ENCODE measurements around the gene CRIP3.

The CRIP3 gene

DNA sequence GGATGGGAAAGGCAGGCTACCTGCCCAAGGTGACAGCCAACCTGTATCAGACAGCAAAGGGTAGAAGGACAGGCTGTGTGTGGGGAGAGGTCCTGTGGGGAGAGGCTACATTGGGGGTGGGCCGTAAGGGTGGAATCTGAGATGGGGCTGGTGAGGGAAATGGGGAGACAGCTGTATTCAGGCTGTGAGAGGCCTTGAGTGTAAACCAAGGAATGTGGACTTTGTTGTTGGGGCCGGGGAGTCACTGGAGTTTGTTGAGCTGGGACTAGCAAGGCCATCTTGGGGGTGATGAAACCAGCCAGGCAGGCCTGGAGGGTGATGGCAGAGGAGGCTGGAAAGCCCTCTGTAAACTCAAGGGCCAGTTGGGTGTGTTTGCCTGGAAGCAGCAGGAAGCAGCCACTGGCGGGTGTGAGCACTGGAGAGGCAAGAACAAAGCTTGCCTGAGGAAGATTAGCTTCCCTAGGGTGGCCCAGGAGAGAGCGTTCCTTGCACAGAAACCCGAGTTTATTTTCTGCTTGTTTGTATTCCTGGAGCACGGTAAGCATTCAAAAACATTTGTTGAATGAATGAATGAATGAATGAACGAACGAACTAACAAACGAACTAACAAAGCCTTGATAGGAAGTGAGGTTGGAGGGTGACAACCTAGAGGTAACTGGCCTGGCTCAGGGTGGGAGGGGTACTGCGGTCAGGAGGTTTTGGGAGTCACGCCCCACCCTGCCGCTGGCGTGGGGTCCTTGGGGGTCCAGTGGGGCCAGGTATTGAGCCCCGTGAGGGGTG, 46.4 kb downstream of the CRIP3 start:
- DNase-seq (ENCODE audit: low read depth), result no peak
- no peak overlapping the region for H3K4me3 ChIP-seq (replicated peaks; ENCODE audit: low read depth, low read length)
- TF ChIP-seq, protein P1, sequence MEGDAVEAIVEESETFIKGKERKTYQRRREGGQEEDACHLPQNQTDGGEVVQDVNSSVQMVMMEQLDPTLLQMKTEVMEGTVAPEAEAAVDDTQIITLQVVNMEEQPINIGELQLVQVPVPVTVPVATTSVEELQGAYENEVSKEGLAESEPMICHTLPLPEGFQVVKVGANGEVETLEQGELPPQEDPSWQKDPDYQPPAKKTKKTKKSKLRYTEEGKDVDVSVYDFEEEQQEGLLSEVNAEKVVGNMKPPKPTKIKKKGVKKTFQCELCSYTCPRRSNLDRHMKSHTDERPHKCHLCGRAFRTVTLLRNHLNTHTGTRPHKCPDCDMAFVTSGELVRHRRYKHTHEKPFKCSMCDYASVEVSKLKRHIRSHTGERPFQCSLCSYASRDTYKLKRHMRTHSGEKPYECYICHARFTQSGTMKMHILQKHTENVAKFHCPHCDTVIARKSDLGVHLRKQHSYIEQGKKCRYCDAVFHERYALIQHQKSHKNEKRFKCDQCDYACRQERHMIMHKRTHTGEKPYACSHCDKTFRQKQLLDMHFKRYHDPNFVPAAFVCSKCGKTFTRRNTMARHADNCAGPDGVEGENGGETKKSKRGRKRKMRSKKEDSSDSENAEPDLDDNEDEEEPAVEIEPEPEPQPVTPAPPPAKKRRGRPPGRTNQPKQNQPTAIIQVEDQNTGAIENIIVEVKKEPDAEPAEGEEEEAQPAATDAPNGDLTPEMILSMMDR (IDR thresholded peaks at IDR 0.05; ENCODE audit: low read length, missing control alignments), result no peak

DNA sequence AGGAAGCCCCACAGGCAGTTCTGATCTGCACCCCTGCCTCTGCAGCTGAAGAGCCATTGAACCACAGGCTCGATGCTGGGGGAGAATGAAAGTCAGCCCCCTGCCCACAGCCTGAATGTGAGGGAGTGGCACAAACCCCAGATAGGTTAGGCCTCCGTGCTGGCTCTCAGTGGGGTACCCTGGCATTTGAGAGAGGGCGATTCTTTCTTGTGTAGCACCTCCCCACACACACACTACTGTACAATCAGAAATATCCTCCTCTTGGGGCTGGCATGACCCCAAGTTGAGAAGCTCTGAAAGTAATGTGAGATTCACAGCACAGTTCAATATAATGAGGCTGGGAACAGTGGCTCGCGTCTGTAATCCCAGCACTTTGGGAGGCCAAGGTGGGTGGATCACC, 47.4 kb downstream of the CRIP3 start:
- no peak overlapping the region for H3K4me3 ChIP-seq (replicated peaks; ENCODE audit: low read depth, low read length)
- no peak for DNase-seq (ENCODE audit: low read depth)
- TF ChIP-seq, protein P1 (IDR thresholded peaks at IDR 0.05; ENCODE audit: low read length, missing control alignments), result no peak

DNA sequence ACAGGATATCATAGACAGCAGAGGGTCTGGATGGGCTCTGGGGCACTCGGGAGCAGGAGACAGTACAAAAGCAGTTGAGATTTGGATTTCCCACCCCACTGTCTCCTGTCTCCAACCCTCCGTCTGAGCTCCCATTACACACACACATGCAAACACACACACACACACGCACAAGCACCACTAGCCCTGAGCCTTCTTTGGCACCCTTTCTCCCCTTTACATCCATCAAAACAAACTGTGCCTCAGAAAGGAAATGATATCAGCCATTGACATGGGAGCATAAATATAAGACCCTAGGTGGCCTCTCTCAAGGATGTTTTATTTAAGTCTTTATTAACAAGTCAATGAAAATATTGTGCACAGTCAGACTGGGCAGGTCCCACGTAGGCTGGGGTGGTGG, 47.8 kb downstream of the CRIP3 start:
- TF ChIP-seq, protein P1 (IDR thresholded peaks at IDR 0.05; ENCODE audit: low read length, missing control alignments), result no peak
- no peak overlapping the region for H3K4me3 ChIP-seq (replicated peaks; ENCODE audit: low read depth, low read length)
- DNase-seq (ENCODE audit: low read depth), result no peak

DNA sequence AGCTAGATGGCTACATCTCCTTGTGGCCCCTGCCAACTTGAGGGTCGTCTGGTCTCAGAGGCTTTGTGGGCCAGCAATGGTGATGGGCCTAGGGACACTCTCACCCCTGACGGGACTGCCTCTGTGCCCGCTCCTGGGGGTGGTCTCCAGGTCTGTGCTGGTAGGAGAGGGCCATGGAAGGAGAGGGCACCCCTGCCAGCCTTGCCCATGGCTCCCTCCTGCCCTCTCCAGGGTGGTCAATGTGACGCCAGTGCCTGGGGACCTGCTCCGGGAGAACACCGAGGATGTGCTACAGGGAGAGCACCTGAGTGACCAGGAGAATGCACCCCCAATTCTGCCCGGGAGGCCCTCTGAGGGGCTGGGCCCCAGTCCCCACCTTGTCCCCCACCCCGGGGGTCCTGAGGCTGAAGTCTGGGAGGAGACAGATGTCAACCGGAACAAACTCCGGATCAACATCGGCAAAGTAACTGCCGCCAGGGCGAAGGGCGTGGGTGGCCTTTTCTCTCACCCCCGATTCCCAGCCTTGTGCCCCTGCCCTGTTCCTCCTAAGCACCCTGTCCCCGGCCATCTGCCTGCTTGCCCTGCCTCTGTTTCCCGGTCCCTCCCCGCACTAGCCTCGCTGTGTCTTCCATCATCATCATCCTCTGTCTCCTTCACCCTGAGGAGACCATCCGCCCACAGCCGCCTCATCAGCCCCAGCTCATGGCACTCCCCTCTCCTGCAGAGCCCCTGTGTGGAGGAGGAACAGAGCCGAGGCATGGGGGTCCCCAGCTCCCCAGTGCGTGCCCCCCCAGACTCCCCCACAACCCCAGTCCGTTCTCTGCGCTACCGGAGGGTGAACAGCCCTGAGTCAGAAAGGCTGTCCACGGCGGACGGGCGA, 49.6 kb downstream of the CRIP3 start:
- H3K4me3 ChIP-seq (replicated peaks; ENCODE audit: low read depth, low read length), result no peak overlapping the region

DNA sequence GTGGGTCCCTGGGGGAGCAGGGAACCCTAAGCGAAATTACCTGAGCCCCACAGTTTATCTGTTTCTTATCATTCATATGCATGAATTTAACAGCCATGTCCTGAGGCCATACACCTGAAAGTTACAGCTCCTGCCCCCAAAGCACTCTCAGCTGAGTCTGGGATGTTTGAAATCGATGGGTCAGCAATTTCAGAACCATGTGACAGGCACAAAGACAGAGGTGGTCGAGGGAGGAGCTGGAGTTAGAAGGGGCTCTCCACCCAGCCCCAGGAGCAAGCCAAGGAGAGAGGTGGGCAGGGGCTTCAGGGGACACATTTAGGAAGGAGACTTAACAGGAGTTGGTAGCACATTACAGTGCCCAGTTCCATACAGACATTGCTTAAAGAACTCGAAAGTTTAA, 50.4 kb downstream of the CRIP3 start:
- no peak for DNase-seq (ENCODE audit: low read depth)

More for the DNA sequence above, 49.6 kb downstream of the CRIP3 start:
- DNase-seq (ENCODE audit: low read depth), result no peak
- TF ChIP-seq, protein P1 (IDR thresholded peaks at IDR 0.05; ENCODE audit: low read length, missing control alignments), result no peak

DNA sequence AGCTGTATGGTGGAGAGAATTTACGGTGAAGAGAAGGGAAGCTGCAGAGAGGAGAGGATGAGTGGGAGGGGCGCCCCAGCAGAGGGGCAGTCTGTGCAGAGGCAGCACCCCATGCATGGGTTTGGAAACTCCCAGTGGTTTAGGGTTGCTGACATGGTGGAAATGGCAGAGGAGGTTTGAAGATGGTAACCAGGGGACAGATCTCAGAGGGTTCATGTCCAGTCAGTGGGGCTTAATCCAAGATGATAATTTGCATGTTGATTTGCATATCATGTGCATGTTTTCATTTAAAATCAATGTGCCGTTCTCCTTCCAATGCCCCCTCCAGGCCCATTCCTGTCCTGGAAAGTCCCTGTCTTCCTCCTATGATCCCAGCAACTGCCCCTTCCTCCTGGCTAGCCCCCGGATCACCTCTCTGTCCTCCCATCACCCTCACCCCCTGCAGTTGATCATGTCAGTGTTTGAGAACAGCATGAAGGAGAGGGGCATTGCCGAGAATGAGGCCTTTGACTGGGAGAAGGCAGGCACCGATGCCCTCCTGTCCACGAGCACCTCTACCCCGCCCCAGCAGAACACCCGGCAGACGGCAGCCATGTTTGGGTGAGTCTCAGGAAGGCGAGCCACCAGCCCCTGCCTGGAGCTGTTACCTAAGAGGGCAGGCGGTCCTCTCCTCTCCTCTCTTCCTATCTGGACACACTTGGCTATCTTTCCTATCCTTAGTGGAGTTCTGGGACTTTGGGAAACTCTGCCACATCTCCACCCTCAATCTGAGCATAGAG, 51.1 kb downstream of the CRIP3 start:
- no peak overlapping the region for H3K4me3 ChIP-seq (replicated peaks; ENCODE audit: low read depth, low read length)
- TF ChIP-seq, protein P1 (IDR thresholded peaks at IDR 0.05; ENCODE audit: low read length, missing control alignments), result no peak
- DNase-seq (ENCODE audit: low read depth), result no peak

More for the DNA sequence above, 50.4 kb downstream of the CRIP3 start:
- TF ChIP-seq, protein P1 (IDR thresholded peaks at IDR 0.05; ENCODE audit: low read length, missing control alignments), result no peak
- H3K4me3 ChIP-seq (replicated peaks; ENCODE audit: low read depth, low read length), result no peak overlapping the region
